ENCODE measurements around the gene MAST2. TPM values are rescaled to one million over a fixed set of nuclear protein-coding genes. Genes with fewer than 3 reads are reported as not detected.

MAST2 gene
- total and polyA plus RNA-seq, 2 of the 4 experiments (the other 2 are of a cell fraction): 14.2 to 41.0 TPM

DNA sequence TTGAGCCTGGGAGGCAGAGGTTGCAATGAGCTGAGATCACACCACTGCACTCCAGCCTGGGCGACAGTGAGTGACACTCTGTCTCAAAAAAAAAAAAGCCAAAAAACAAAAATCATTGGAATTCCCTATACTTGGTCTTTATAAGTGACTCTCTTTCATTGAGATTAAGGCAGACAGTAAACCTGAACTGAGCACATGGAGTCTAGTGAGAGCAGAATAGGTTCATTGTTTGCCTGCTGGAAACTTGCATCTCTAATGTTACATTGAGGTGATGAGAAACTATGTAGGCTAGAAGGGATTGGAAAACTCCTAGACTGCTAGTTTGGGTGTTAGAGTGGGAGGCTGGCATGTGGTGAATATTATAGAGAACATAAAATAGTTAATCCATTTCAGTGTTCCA is 25.4 kb downstream of the MAST2 start:
- ATAC-seq (ENCODE audit: low read depth) (no peak), DNase-seq (no peak)
- BruUV-seq (replicated peaks): no TSS peak
- no peak overlapping the region for H2BK120ac ChIP-seq (ENCODE audit: low read depth, low read length)
- no peak overlapping the region for H3K27ac ChIP-seq (ENCODE audit: insufficient read depth, low read length)
- H4K91ac ChIP-seq (ENCODE audit: insufficient read depth, low read depth, low read length): no peak overlapping the region
- no peak overlapping the region for H3K23ac ChIP-seq (ENCODE audit: low read depth, low read length)
- no peaks in the 10 kb centered on the region for H3K27me3 ChIP-seq (ENCODE audit: control insufficient read depth, insufficient read depth, low read length)
- in situ Hi-C loops (cut with MboI; ENCODE audit: low sequenced_read_pairs): no loop called here
- ChIA-PET CTCF (no interaction called here), POLR2A (ENCODE audit: unreplicated experiment) (no interaction called here)
- H3K9ac ChIP-seq (ENCODE audit: low read depth, low read length): no peak overlapping the region
- H2BK5ac ChIP-seq (ENCODE audit: low read depth, low read length, poor library complexity, severe bottlenecking): no peak overlapping the region
- no peak overlapping the region for H3K4me2 ChIP-seq (ENCODE audit: low read depth, low read length)
- H2AK9ac ChIP-seq (replicated peaks; ENCODE audit: low read depth, low read length, poor library complexity): no peak overlapping the region
- H3K4me1 ChIP-seq (ENCODE audit: control insufficient read depth, insufficient read depth, low read length): no peaks in the 10 kb centered on the region
- H3K9me1 ChIP-seq (ENCODE audit: insufficient read depth, low read length): no peaks in the 10 kb centered on the region
- no peak overlapping the region for H3K56ac ChIP-seq (ENCODE audit: extremely low read depth, insufficient read depth, low read length)
- no peaks in the 10 kb centered on the region for H4K20me1 ChIP-seq (ENCODE audit: insufficient read depth, low read length)
- H3K9me3 ChIP-seq (ENCODE audit: control insufficient read depth, insufficient read depth, low read length): no peaks in the 10 kb centered on the region
- H3K36me3 ChIP-seq (ENCODE audit: control insufficient read depth, insufficient read depth, low read length): peaks cover 5% of the 10 kb centered on the region
- WGBS, 2 experiments (ENCODE audit: extremely low coverage in 2 of 2, insufficient read length in 1 of 2): no CpG with 5 or more reads among the region's 1 CpG
- no peak overlapping the region for H2AK5ac ChIP-seq (ENCODE audit: low read depth, low read length)
- no peak overlapping the region for H3K14ac ChIP-seq (replicated peaks; ENCODE audit: low read depth, low read length)
- intact Hi-C loops (cut with micrococcal nuclease): no loop called here
- TF ChIP-seq, protein P1, sequence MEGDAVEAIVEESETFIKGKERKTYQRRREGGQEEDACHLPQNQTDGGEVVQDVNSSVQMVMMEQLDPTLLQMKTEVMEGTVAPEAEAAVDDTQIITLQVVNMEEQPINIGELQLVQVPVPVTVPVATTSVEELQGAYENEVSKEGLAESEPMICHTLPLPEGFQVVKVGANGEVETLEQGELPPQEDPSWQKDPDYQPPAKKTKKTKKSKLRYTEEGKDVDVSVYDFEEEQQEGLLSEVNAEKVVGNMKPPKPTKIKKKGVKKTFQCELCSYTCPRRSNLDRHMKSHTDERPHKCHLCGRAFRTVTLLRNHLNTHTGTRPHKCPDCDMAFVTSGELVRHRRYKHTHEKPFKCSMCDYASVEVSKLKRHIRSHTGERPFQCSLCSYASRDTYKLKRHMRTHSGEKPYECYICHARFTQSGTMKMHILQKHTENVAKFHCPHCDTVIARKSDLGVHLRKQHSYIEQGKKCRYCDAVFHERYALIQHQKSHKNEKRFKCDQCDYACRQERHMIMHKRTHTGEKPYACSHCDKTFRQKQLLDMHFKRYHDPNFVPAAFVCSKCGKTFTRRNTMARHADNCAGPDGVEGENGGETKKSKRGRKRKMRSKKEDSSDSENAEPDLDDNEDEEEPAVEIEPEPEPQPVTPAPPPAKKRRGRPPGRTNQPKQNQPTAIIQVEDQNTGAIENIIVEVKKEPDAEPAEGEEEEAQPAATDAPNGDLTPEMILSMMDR (conservative IDR thresholded peaks at IDR 0.05; ENCODE audit: low read depth, low read length): no peak
- TF ChIP-seq CHD1 (IDR thresholded peaks at IDR 0.05; ENCODE audit: low read depth, low read length): no peak
- no peak for TF ChIP-seq RFX5 (IDR thresholded peaks at IDR 0.05; ENCODE audit: low read depth, low read length)
- no peak for TF ChIP-seq CEBPB (IDR thresholded peaks at IDR 0.05; ENCODE audit: low read depth, low read length)
- no peak for TF ChIP-seq MAFK (IDR thresholded peaks at IDR 0.05; ENCODE audit: low read depth, low read length)
- TF ChIP-seq, protein P2, sequence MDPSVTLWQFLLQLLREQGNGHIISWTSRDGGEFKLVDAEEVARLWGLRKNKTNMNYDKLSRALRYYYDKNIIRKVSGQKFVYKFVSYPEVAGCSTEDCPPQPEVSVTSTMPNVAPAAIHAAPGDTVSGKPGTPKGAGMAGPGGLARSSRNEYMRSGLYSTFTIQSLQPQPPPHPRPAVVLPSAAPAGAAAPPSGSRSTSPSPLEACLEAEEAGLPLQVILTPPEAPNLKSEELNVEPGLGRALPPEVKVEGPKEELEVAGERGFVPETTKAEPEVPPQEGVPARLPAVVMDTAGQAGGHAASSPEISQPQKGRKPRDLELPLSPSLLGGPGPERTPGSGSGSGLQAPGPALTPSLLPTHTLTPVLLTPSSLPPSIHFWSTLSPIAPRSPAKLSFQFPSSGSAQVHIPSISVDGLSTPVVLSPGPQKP (IDR thresholded peaks at IDR 0.05; ENCODE audit: borderline replicate concordance, low read depth, low read length): no peak
- no peak for TF ChIP-seq FOS (IDR thresholded peaks at IDR 0.05; ENCODE audit: low read depth, low read length)
- TF ChIP-seq NFE2L2 (IDR thresholded peaks at IDR 0.05; ENCODE audit: low read depth, low read length): no peak
- TF ChIP-seq POLR2A (IDR thresholded peaks at IDR 0.05; ENCODE audit: low read depth, low read length): no peak
- no peak for TF ChIP-seq MAZ (IDR thresholded peaks at IDR 0.05; ENCODE audit: borderline replicate concordance, low read depth, low read length)
- no peak for TF ChIP-seq RCOR1 (IDR thresholded peaks at IDR 0.05; ENCODE audit: insufficient replicate concordance, low read length)
- TF ChIP-seq, protein P3, sequence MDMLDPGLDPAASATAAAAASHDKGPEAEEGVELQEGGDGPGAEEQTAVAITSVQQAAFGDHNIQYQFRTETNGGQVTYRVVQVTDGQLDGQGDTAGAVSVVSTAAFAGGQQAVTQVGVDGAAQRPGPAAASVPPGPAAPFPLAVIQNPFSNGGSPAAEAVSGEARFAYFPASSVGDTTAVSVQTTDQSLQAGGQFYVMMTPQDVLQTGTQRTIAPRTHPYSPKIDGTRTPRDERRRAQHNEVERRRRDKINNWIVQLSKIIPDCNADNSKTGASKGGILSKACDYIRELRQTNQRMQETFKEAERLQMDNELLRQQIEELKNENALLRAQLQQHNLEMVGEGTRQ (IDR thresholded peaks at IDR 0.05; ENCODE audit: low read depth, low read length): no peak
- no peak for TF ChIP-seq RAD21 (IDR thresholded peaks at IDR 0.05; ENCODE audit: low read length)
- TF ChIP-seq BHLHE40 (IDR thresholded peaks at IDR 0.05; ENCODE audit: low read depth, low read length): no peak
- no peak for TF ChIP-seq SMC3 (IDR thresholded peaks at IDR 0.05; ENCODE audit: low read depth, low read length)
- H3K4me3 ChIP-seq (ENCODE audit: insufficient read depth, low read depth, low read length): no peak overlapping the region
- H3K4ac ChIP-seq (ENCODE audit: low read depth, low read length): no peak overlapping the region
- no peak overlapping the region for H4K8ac ChIP-seq (ENCODE audit: low read depth in 2 of 2, low read length in 2 of 2)
- H3K79me1 ChIP-seq (ENCODE audit: low read depth in 1 of 2, low read length in 2 of 2): peaks cover 6 to 13% of the 10 kb centered on the region in 2 experiments
- H2BK20ac ChIP-seq (ENCODE audit: low read depth, low read length): no peak overlapping the region
- no peak overlapping the region for H3K18ac ChIP-seq (ENCODE audit: low read depth, low read length)
- no peak overlapping the region for H4K5ac ChIP-seq (ENCODE audit: low read depth, low read length)
- dilution Hi-C loops (cut with HindIII; ENCODE audit: low sequenced_read_pairs, unreplicated experiment): no loop called here
- H2AFZ ChIP-seq (replicated peaks; ENCODE audit: low read length, poor library complexity): no peak overlapping the region
- no peak overlapping the region for H2BK15ac ChIP-seq (ENCODE audit: low read depth, low read length)

Data from IMR-90 (cell line).